K562 (cell line): ENCODE results near the gene PAN2. TPM values are rescaled to one million over a fixed set of nuclear protein-coding genes. Genes with fewer than 3 reads are reported as not detected.

Source experiments
- FOSL1 ChIP-seq: fragments of 200-800 bp; sonication (Bioruptor generic); conservative IDR thresholded peaks from 2 replicates; pipeline ENCODE4 v1.6.1; 2016; ENCODE audit warnings: missing genetic modification characterization, missing compliant biosample characterization
- HDGF ChIP-seq: fragments of 450-650 bp; IDR thresholded peaks from 2 replicates; pipeline ENCODE4 v1.6.1; 2016
- HNRNPUL1 ChIP-seq: fragments of 200-400 bp; formaldehyde crosslinking; IDR thresholded peaks from 2 replicates; pipeline ENCODE4 v1.6.1; 2017; ENCODE audit warnings: low read length
- ILF3 ChIP-seq: fragments of 450-650 bp; IDR thresholded peaks from 2 replicates; pipeline ENCODE4 v1.6.1; 2018; ENCODE audit warnings: antibody characterized with exemption, mild to moderate bottlenecking, moderate library complexity, borderline replicate concordance
- MYBL2 ChIP-seq, 2 experiments: fragments of 450-650 bp in 1 of 2; sonication (generic) in 1 of 2; formaldehyde crosslinking in 1 of 2; IDR thresholded peaks; 2 replicates each; pipeline versions ENCODE4 v1.6.1 to v1.8.1; 2017 to 2022; ENCODE audit warnings: borderline replicate concordance in 1 of 2, inconsistent platforms in 1 of 2, low read depth in 1 of 2, mild to moderate bottlenecking in 1 of 2, missing genetic modification reagents in 1 of 2, moderate library complexity in 1 of 2
- RFX7 ChIP-seq: fragments of 250-450 bp; sonication (Bioruptor Pico); IDR thresholded peaks from 2 replicates; pipeline ENCODE4 v1.5.1; 2021; ENCODE audit warnings: mild to moderate bottlenecking
- RREB1 ChIP-seq: fragments of 250-450 bp; sonication (Bioruptor Pico); IDR thresholded peaks from 2 replicates; pipeline ENCODE4 v1.4.0; 2020
- ZBTB11 ChIP-seq, 3 experiments: fragments of 200-800 bp in 1 of 3; fragments of 250-450 bp in 1 of 3; fragments of 450-650 bp in 1 of 3; sonication (Bioruptor Pico) in 1 of 3; sonication (Bioruptor generic) in 1 of 3; formaldehyde crosslinking in 1 of 3; IDR thresholded peaks; 2 replicates each; pipeline versions ENCODE4 v1.6.1 to v1.8.0; 2016 to 2022; ENCODE audit warnings: mild to moderate bottlenecking in 2 of 3, missing genetic modification characterization in 2 of 3, missing compliant biosample characterization in 1 of 3, moderate library complexity in 1 of 3
- ZBTB33 ChIP-seq: sonication (generic); formaldehyde crosslinking; IDR thresholded peaks from 2 replicates; pipeline ENCODE4 v1.8.1; 2023; ENCODE audit warnings: mild to moderate bottlenecking, missing genetic modification reagents
- ZC3H4 ChIP-seq: sonication (generic); formaldehyde crosslinking; IDR thresholded peaks from 2 replicates; pipeline ENCODE4 v1.9.0; 2021; ENCODE audit warnings: missing genetic modification reagents, borderline replicate concordance
- ZFPM2 ChIP-seq: fragments of 250-450 bp; sonication (Bioruptor Pico); IDR thresholded peaks from 2 replicates; pipeline ENCODE4 v1.5.1; 2022; ENCODE audit warnings: mild to moderate bottlenecking
- ZNF449 ChIP-seq: fragments of 250-450 bp; sonication (Bioruptor Pico); IDR thresholded peaks from 2 replicates; pipeline ENCODE4 v1.8.0; 2022; ENCODE audit warnings: moderate library complexity, mild to moderate bottlenecking, inconsistent platforms
- polyA plus RNA-seq, 8 experiments: library from polyadenylated mRNA; depleted of rRNA in 4 of 8; stranded (reverse) in 5 of 8; unstranded in 3 of 8; fragments of >200 nt; fragmentation: Nextera tagmentation in 2 of 8; fragmentation: Illumina TruSeq in 1 of 8; extraction: Ambion mirVana in 2 of 8; extraction: Trizol in 1 of 8; gene quantifications; 2 replicates each; pipeline versions ENCODE4 v1.2.1 to v1.2.3, GENCODE V29; 2011 to 2014; ENCODE audit warnings: inconsistent platforms in 1 of 8, missing spikeins in 1 of 8
- total RNA-seq, 7 experiments: library from RNA; depleted of rRNA in 6 of 7; stranded (reverse); fragments of >200 nt in 6 of 7; fragmentation: Illumina TruSeq in 2 of 7; extraction: Trizol in 2 of 7; gene quantifications; 2 replicates each; pipeline versions ENCODE4 v1.2.1 to v1.2.3, GENCODE V29; 2011 to 2021; ENCODE audit warnings: low replicate concordance in 1 of 7

The PAN2 gene
- total and polyA plus RNA-seq, 9 of the 15 experiments (the other 6 are each of a cell fraction or from before 2014, with no cell fraction given) = 15.0 to 66.1 (median 25.9) TPM

GRCh38 chr12:56267443-56268071 lies 66.2 kb downstream of the PAN2 start (continued):
- TF ChIP-seq RREB1 (CRISPR knock-in tag) (no peak), HNRNPUL1 (no peak), ZC3H4 (no peak), RFX7 (CRISPR knock-in tag) (no peak), ZBTB11 (CRISPR knock-in tag; IDR thresholded peaks at IDR 0.05) (0 out of 6 replicates have a peak, but pooled peaks of 1 of the 3 experiments have one; percentile 3), ZFPM2 (CRISPR knock-in tag) (no peak), HDGF (no peak), MYBL2 (IDR thresholded peaks at IDR 0.05; ENCODE audit: low read depth) (no peak), MYBL2 (CRISPR knock-in tag; IDR thresholded peaks at IDR 0.05; ENCODE audit: borderline replicate concordance) (no peak), ILF3 (no peak), ZBTB33 (peak; percentile 49; the same call in 1 of the 2 replicates), FOSL1 (tag) (no peak), ZNF449 (no peak)
